GM21360 (cell line): ENCODE results near the gene PTPRN2.
"Not testable (repeated sequence)": the region's sequence is repeated elsewhere in the genome, so short reads cannot be mapped to it uniquely, and the experiment has no call there.

Experiments
- ATAC-seq: cut with Tn5 transposase; IDR thresholded peaks from one replicate; pipeline ENCODE4 v1.9.1; 2021; ENCODE audit warnings: mild to moderate bottlenecking, moderate library complexity; ENCODE audit not compliant: unreplicated experiment

Gene PTPRN2

DNA sequence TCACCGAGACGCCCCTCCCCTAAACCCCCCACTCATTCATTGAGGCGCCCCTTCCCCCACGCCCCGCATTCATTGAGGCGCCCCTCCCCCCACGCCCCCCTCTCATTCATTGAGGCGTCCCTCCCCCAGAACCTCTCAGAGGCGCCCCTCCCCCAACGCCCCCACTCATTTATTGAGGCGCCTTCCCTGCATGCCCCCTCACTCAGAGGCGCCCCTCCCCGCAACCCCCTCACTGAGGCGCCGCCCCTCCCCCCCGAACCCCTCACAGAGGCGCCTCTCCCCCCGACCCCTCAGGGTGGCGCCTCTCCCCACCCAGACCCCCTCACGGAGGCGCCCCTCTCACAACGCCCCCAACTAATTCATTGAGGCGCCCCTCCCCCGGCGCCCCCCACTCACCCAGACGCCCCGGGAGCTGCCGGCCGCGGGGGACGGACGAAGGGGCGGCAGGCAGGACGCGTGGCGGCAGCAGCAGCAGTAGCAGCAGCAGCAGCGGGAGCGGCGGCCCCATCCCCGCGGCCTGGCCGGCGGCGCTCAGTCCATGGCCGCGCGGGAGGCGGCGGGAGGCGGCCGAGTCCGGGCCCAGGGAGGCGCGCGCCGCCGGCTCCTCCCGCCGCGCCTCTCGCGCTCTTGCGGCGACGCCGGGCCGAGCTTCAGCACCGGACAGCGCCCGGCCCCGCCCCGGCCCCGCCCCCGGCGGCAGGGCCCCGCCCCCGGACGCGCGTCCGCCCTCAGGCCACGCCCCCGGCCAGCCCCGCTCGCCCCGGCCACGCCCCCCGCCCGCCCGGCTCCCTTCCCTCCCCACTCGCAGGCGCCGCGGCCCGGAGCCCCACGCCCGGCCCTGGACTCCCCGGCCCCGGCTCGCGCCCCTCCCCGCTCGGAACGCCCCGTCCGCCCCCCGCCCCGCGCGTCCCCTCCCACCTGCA, at the start of gene PTPRN2:
Gene PTPRN2 (minus strand): TSS at position 662 of the 923 bp plus-strand sequence.
- peak; percentile 72 for ATAC-seq

- ATAC-seq: peak; percentile 67
Observed at GRCh38 chr7:158633055-158633956, 45.7 kb upstream of the PTPRN2 start.

DNA sequence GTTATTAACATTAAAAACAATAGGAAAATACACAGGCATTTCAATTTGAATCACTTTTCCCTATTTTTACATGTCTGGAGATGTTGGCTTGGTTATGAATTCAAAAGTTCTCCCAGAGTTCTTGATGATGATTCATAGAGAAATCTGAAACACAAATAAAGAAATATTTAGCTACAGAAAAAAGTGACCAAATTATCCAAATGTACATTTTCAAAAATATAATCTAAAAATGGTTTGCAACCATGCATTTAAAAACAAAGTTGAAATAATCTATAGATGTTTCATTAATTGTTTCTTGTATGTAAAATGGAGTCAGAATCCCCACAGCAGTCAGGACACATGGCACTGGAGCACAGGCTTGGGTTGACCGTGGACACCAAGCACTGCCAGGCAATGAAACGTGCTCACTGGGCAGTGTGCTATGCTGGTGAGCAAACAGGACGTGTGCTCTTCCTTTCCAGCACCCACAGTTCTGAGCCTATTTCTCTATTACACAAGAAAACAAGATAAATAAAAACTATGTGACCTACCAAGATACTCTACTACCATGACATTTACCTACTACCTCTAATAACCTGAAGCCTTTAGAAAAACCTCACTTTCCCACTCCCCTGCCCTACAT, 44.1 kb upstream of the PTPRN2 start:
- ATAC-seq: no peak

GRCh38 chr7:158626289-158626688, 38.7 kb upstream of the PTPRN2 start:
- not testable (repeated sequence) for ATAC-seq

- ATAC-seq: no peak
Observed at GRCh38 chr7:158623241-158623640, 35.6 kb upstream of the PTPRN2 start.

GRCh38 chr7:158620839-158621441, 33.3 kb upstream of the PTPRN2 start:
- ATAC-seq: no peak

GRCh38 chr7:158620418-158620817, 32.8 kb upstream of the PTPRN2 start:
- ATAC-seq: no peak

DNA sequence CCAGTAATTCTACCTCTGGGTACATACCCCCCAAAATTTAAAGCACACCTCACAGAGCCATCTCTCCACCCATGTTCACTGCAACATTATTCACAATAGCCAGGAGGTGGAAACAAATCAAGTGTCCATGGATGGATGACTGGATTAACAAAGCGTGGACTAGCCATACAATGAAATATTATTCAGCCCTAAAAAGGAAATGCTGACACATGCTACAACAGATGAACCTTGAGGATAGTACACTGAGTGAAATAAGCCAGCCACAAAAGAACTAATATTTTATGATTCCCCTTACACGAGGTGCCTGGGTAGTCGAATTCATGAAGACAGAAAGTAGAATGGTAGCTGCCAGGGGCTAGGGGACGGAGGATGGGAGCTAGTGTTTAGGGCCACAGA, 31.1 kb upstream of the PTPRN2 start:
- no peak for ATAC-seq

DNA sequence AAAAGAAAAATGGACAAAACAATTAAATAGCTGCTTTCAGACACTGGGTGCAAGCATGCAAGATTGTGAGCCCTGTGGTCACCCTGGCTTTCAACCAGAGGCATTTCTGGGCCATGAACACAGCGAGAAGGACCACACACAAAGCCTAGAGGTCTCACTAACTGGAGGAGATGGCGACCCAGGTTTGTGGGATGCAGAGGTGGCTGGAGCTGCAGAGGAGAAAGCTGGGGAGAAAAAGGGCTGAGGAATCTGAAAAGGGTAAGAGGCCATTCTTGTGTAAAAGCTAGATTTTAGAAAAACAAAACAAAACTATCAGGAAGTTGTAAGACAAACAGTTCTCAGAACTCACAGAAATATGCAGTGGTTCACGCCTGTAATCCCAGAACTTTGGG, 30.1 kb upstream of the PTPRN2 start:
- ATAC-seq: no peak

DNA sequence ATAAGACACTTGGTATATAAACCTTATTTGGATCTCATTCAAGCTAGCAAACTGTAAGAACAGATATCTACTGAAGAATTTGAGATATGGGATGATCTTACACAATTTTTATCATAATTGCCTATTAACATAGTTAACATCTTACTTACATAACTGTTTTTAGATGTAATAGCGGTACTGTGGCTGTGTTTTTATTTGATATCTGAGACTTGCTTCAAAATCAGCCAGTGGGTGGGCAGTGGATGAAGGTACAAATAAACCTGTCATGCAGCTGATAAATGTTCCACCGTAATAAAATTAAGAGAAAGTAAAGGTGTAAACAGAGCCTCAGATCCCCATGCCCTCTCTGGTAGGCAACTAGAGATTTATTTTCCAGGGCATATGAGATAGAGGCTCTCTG, 28.4 kb upstream of the PTPRN2 start:
- no peak for ATAC-seq

GRCh38 chr7:158614700-158615099, 27.1 kb upstream of the PTPRN2 start:
- ATAC-seq: no peak

DNA sequence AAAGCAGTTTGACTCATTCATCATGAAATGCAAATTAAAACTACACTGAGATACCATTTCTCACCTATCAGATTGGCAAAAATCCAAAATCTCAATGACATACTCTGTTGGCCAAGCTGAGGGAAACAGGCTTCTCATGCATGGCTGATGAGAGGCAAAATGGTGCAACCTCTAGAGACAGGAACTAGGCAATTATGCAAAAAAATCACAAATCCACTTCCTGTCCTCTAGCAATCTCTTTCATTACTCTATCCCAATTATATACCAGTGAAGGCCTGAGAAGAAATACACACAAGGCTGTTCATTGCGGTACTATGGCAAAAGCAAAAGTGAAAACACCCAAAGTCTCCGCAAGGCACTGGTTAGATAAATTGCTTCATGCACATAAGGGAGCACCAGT, 25.9 kb upstream of the PTPRN2 start:
- ATAC-seq: peak; percentile 94

DNA sequence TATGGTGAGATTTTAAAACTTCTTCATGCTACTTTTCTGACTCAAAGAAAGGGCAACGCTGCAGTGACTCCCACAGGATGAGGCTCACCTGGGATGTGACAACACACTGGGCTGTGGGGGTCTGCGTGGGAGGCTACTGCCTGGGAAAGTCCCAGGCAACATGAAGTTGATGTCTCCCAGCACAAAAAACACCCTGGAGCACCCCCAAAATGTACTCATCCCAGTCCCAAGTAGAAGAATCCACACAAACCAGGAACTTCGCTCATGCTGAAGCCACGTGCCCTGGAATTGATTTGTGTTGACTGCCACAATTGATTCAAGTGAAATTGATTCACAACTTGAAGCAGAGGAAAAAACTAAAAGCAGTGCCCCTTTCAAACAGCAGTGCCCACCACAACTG, 24.9 kb upstream of the PTPRN2 start:
- no peak for ATAC-seq

GRCh38 chr7:158611541-158611940, 23.9 kb upstream of the PTPRN2 start:
- ATAC-seq: no peak

GRCh38 chr7:158609313-158609974, 21.8 kb upstream of the PTPRN2 start:
- no peak for ATAC-seq

DNA sequence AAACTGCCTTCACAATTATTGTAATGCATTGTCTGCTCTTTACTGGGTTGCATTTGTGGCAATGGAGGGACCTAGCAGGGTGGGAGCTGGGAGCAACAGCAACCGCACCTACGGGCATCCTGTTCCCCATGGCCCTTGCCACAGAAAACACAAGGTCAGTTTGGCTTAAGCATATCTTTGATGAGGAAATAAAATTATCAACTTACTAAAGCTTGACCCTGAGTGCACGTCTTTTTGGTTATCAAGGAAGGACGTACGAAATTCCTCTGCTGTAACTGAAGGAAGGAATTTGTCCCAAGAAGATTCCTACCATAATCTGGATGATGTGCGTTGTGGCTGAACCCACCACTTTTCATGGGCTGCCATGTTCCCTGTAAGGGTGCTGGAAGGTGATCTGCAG, 19.9 kb upstream of the PTPRN2 start:
- no peak for ATAC-seq

- no peak for ATAC-seq
Observed at GRCh38 chr7:158606671-158607424, 19.2 kb upstream of the PTPRN2 start.

GRCh38 chr7:158606129-158606528, 18.5 kb upstream of the PTPRN2 start:
- ATAC-seq: no peak
